Umbilical cord (tissue), 2 donors: ENCODE measurements around the gene DCAF4L1. TPM values are rescaled to one million over a fixed set of nuclear protein-coding genes. Genes with fewer than 3 reads are reported as not detected.

Experiments
- DNase-seq: peaks from one replicate; pipeline ENCODE4 v3.0.0-alpha.2; 2015; ENCODE audit warnings: low spot score
- total RNA-seq: library from RNA; depleted of rRNA; stranded (reverse); fragments of >200 nt; gene quantifications from one replicate; pipeline ENCODE4 v1.2.3, GENCODE V29; 2014; ENCODE audit warnings: low replicate concordance; ENCODE audit not compliant: insufficient read depth

Gene DCAF4L1
- total RNA-seq, result 1.7 TPM

DNA sequence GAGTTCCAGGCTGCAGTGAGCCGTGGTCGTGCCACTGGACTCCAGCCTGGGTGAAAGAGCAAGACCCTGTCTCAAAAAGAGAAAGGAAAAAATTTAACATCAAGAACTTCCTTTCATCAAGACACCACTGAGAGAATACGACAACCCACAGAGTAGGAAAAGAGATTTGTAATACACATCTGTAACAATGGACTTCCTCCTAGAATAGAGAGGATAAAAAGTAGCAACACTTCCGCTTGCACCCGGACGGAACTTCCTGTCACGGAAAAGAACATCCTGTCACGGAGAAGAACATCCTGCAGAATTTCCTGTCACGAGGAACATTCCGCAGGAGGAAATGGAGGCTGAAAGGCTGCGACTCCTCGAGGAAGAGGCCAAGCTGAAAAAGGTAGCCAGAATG lies at the start of gene DCAF4L1:
DCAF4L1 (plus strand) TSS at position 301 of the 400 bp plus-strand sequence; CDS start at position 338, 37 bp downstream.
- no peak for DNase-seq

DNA sequence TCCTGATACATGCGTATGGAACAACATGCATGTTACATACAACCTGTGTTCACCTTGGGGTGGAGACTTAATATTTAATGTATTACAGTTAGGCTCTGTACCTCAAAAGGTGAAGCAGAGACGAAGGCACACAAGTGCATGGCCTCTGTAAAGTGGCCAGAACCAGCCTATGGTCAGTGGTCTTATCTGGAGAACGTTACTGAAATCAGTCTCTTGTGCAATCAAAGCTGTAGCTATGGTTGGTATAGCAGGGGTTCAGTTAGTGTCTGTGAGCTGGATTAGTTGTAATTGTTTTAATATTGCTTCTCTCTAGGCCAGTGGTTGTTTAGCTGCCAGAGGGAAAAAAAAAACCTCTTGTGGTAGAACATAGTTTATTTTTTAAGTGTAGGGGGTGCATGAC lies 48.6 kb upstream of the DCAF4L1 start:
- DNase-seq, result no peak

DNA sequence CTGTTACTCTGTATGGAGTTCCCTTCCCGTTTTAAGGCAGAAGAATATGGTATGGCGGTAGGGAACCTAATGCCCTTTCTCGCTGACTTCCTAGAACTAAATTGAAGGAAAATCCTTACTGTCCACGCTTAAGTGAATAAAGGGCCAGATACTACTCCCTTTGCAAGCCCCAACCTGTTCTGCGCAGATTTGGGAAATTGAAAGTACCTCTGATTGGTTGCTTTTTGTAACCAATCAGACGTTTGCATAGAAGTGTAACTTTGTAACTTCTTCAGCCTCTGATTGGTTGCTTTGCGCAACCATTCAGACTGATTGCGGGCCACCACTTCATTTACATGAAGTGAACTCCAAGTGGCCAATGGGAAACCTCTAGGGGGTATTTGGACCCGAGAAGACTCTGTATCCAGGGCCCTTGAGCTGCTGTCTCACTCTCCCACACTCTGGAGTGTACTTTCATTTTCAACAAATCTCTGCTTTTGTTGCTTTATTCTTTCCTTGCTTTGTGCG lies 47.5 kb upstream of the DCAF4L1 start:
- no peak for DNase-seq

DNA sequence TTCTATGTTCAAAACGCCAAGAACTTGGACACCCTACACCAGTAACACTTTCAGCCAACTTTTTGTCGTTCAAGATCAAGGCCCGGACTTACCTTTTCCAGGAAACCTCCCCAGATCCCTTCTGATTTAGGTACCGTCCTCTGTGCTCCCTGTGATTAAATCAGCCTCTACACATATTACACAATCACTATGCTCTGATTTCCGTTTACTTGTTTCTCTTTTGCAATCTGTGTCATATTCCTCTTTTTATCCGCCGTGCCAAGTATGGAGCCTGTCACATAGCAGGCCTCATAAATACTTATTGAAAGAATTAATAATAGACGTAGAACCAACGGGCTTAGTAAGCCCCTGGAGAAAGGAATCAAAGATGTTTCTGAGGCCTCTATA lies 47.0 kb upstream of the DCAF4L1 start:
- no peak for DNase-seq

- DNase-seq, result peak; percentile 93
These were observed 46.5 kb upstream of the DCAF4L1 start, which contains the start of gene TMEM33 for GRCh38 chr4:41934901-41935651. TSS of gene TMEM33 (plus strand) at chr4:41935429. CDS start at chr4:41935485, 56 bp downstream.

DNA sequence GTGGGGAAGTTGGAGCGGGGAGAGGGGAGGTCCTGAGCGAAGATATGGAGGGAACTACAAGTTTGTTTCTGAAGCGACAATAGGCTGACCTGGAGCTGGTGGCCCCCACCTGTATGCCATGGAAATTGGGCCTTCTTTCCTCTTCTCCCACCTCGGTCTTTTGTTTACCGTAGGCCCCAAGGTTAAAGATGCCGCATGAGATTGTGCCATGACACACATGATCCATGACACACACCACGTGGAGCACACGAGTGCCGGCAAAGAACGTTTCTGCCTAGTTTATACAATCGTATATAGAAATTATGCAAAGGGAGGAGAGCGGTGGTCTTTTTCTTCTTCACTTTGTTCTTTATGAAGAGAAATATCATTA lies 45.9 kb upstream of the DCAF4L1 start:
- no peak for DNase-seq

DNA sequence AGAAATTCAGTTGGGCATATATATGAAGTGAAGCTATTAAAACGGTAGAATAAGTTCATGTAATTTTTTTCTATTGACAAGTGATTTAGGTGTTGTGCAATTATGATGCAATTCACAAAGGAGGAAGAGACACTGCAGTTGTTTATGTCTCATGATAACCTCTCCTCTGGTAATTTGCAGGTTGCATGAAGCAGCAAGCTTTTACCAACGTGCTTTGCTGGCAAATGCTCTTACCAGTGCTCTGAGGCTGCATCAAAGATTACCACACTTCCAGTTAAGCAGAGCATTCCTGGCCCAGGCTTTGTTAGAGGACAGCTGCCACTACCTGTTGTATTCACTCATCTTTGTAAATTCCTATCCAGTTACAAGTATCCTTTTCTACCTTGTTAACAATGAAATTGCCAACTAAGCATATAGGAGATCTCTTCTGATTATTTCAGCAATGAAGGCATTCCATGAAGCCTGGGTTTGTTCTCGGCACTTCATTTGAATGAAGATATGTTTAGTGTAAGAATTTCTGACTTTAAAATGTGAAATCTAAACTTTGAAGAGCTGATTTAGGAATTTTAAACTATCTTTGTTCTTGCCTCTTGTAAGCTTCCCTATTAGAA lies 42.4 kb upstream of the DCAF4L1 start:
- DNase-seq, result no peak

GRCh38 chr4:41940834-41941233 lies 40.7 kb upstream of the DCAF4L1 start:
- DNase-seq, result no peak

GRCh38 chr4:41943506-41943905 lies 38.0 kb upstream of the DCAF4L1 start:
- DNase-seq, result no peak

DNA sequence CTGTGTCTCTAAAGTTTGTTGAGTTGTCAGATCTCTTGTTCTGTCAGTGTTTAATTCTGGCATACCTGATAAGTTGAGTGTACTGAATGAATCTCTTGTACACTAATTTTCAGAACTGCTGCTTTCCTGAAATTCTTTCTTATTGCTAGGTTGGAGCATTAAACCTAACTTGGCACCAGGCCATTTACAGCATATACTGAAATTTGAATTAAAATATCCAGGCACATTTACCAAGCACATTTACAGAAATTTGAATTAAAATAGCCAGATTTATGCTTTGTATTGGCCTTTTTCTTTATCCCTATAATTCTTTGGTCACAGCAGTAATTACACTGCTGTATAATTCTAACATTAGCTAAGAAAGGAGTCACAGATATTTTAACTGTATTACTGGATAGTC lies 37.5 kb upstream of the DCAF4L1 start:
- no peak for DNase-seq

- no peak for DNase-seq
These were observed 32.0 kb upstream of the DCAF4L1 start for GRCh38 chr4:41949531-41949930.

- no peak for DNase-seq
These were observed 23.9 kb upstream of the DCAF4L1 start for GRCh38 chr4:41957634-41958033.

GRCh38 chr4:41963105-41963504 lies 18.5 kb upstream of the DCAF4L1 start:
- no peak for DNase-seq

GRCh38 chr4:41964401-41964800 lies 17.2 kb upstream of the DCAF4L1 start:
- DNase-seq, result no peak

GRCh38 chr4:41967392-41967791 lies 14.2 kb upstream of the DCAF4L1 start:
- no peak for DNase-seq

GRCh38 chr4:41969671-41970070 lies 11.9 kb upstream of the DCAF4L1 start:
- DNase-seq, result no peak

DNA sequence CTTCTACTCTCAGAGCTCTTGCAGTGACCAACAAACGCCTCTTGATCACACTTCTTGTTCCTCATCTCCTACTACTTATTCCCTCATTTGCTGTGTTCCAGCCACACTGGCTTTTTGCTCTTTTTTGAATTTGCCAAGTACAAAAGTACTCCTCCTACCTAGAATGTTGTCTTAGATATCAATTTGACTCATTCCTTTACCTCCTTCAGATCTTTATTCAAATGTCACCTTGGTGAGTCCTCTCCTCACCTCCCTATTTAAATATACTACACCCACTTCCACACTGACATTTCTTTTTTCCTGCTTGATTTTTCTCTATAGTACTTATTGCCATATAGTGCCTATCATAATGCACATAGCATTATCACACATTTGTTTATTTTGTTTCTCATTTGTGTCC lies 6.2 kb upstream of the DCAF4L1 start:
- DNase-seq, result no peak

- DNase-seq, result no peak
These were observed 4.6 kb upstream of the DCAF4L1 start for GRCh38 chr4:41976775-41977516.

DNA sequence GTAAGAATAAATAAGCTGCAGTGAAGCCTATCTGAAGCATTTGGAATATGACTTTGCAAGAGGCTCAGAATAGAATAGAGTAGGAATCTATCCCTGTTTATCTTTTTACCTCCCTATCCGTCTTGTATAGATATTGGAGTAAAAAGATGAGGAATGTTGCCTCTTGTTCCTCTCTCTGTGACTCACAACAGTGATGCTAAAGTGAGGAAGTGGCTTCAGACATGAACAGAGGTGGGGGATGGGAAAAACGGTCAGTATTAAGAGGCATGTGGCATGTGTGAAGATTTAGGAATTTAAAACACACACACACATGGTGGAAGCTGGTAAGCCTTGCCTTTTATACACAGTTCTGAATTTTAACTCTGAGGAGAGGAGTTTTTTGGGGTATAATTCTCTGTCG lies 3.8 kb upstream of the DCAF4L1 start:
- DNase-seq, result no peak

GRCh38 chr4:41982716-41983115 lies 1.2 kb downstream of the DCAF4L1 start:
- no peak for DNase-seq

DNA sequence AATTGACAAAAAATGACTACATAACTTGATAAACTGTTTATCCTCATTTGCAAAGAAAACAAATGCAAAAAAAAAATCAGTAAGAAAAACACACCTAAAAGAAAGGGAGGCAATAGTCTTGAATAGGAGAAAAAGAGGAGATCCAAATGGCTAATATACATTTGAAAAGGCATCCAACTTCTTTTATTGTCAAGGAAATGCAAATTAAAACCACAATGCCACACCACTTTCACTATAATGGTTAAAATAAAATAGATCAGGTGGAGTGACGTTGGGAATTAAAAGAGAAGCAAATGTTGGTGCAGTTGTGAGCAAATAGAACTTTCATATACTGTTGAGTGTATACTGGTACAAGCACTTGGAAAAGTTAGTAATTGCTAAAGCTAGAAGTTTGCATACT lies 3.6 kb downstream of the DCAF4L1 start:
- no peak for DNase-seq

GRCh38 chr4:41989994-41990364 lies 8.4 kb downstream of the DCAF4L1 start:
- DNase-seq, result no peak
